Esophagus muscularis mucosa (tissue), 4 donors: ENCODE measurements around the gene PRR20G. TPM values are rescaled to one million over a fixed set of nuclear protein-coding genes. Genes with fewer than 3 reads are reported as not detected.
A peak's percentile ranks its signal among the peaks of the same experiment; 100 is the strongest.

ENCODE experiments used
- DNase-seq: peaks from one replicate; pipeline ENCODE4 v3.0.0-alpha.2; 2017; ENCODE audit errors: extremely low spot score
- H3K27ac ChIP-seq, 4 donors: fragments of 200-600 bp; sonication (generic); replicated peaks in 1 of 4; 1 replicate in 3 of 4; 2 replicates in 1 of 4; pipeline ENCODE4 v1.5.1; 2016 to 2019; ENCODE audit warnings: mild to moderate bottlenecking in 1 of 4
- H3K27me3 ChIP-seq, 4 donors: fragments of 200-600 bp; sonication (generic); one replicate each; pipeline versions ENCODE4 v1.5.1 to v1.6.0; 2016 to 2019
- H3K36me3 ChIP-seq, 4 donors: fragments of 200-600 bp; sonication (generic); one replicate each; pipeline ENCODE4 v1.5.1; 2016 to 2019
- H3K4me1 ChIP-seq, 4 donors: fragments of 200-600 bp; sonication (generic); one replicate each; pipeline ENCODE4 v1.5.1; 2016 to 2019
- H3K4me3 ChIP-seq, 4 donors: fragments of 200-600 bp; sonication (generic); 1 replicate in 2 of 4; 2 replicates in 2 of 4; pipeline ENCODE4 v1.5.1; 2016 to 2019; ENCODE audit warnings: mild to moderate bottlenecking in 4 of 4, moderate library complexity in 1 of 4
- H3K9me3 ChIP-seq, 4 donors: fragments of 200-600 bp; sonication (generic); 1 replicate in 3 of 4; 2 replicates in 1 of 4; pipeline ENCODE4 v1.5.1; 2016 to 2019
- EP300 ChIP-seq: sonication (generic); formaldehyde crosslinking; IDR thresholded peaks from one replicate; pipeline ENCODE4 v1.6.1; 2017; ENCODE audit warnings: antibody characterized with exemption
- POLR2A ChIP-seq: fragments of 450-650 bp; IDR thresholded peaks from one replicate; pipeline ENCODE4 v1.6.1; 2017; ENCODE audit warnings: antibody characterized with exemption, moderate library complexity, mild to moderate bottlenecking, low read depth
- POLR2AphosphoS5 ChIP-seq, 2 donors: sonication (generic); formaldehyde crosslinking; IDR thresholded peaks; one replicate each; pipeline ENCODE4 v1.6.1; 2017; ENCODE audit warnings: antibody characterized with exemption in 2 of 2
- WGBS: methylation state at CpG from one replicate; pipeline ENCODE4 v1.1.5; 2018; 5-methylcytosine and 5-hydroxymethylcytosine counted together
- intact Hi-C: fragments of 100-400 bp; cut with DNase I; formaldehyde crosslinking; loops from one replicate; pipeline ENCODE4 v1.15.1; 2023
- total RNA-seq, 4 donors: library from RNA; depleted of rRNA; stranded (reverse); fragments of >200 nt; gene quantifications; one replicate each; pipeline versions ENCODE4 v1.1.0 to v1.2.1, GENCODE V29; 2016
- TF ChIP-seq, protein P1 (sequence below), 3 experiments: fragments of 200-600 bp in 2 of 3; fragments of 450-650 bp in 1 of 3; sonication (generic) in 2 of 3; IDR thresholded peaks; one replicate each; pipeline ENCODE4 v1.5.1; 2017 to 2019; ENCODE audit warnings: antibody characterized with exemption in 3 of 3, mild to moderate bottlenecking in 2 of 3, moderate library complexity in 1 of 3

The PRR20G gene
- total RNA-seq, 4 donors from 2014 or later, result not detected

DNA sequence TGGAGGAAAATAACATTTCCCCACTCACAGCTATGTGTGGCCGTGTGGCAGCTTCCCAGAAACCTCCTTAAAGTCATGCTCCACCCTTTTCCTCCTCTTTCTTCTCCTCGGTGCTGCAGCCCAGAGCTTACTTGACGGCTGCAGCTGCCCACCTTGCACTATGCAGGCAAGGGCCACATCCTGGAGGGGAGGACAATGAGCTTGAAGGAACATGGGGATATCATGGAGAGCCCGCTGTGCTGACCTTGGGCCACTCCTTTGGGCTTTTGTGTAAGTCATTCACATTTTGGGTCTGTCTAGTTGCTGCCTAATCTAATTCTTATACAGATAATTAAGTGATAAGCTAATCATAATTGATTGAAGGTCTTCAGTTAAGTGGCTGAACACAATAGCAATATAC lies 28.0 kb downstream of the PRR20G start:
- H3K36me3 ChIP-seq, result no peaks in the 10 kb centered on the region
- TF ChIP-seq POLR2A, result no peak
- DNase-seq, result no peak
- no peak overlapping the region for H3K4me3 ChIP-seq
- H3K9me3 ChIP-seq, result no peaks in the 10 kb centered on the region
- H3K27ac ChIP-seq, result no peak overlapping the region
- 58% methylated on average over 4 of the region's 4 CpGs for WGBS
- peaks cover 0 to 29% (median 0%) of the 10 kb centered on the region in 4 donors for H3K27me3 ChIP-seq
- no peaks in the 10 kb centered on the region for H3K4me1 ChIP-seq
- intact Hi-C loops, result no loop called here

DNA sequence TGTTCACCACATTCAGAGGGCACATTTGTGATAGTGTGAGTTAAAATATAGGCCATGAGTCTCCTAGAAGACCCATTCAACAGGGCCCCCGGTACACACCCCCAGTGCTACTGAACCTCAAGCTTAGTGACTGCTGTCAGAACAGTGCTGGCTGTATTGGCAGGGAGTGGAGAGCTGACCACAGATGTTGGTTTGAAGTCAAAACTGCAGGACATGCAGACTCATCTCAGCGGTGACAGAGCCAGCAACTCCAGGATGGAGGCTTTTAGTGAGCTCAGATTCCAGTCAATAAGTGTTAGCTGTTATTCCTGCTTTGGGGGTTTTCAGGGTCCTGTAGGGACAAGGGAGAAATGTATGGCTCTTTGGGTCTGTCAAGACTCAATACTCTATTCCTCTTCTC lies 29.1 kb downstream of the PRR20G start:
- no peaks in the 10 kb centered on the region for H3K36me3 ChIP-seq

DNA sequence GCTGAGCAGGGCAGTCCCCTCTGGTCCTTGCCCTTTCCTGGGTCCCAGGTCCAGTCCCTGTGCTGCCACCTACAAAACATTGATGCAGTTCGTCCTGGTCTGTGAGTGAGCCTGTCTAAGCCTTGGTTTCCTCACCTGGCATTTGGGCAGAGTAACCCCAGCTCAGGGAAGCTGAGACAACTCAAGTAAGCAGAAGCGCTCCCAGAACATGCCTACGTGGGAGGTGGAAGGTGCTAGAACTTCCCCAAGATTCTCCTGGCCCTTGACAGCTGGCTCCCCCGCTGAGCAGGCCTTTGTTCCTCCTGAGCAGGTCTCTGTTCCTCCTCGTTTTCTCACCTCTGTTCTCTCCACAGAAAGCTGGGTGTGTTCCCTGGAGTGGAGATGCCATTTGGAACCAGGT lies 30.5 kb downstream of the PRR20G start:
- no peaks in the 10 kb centered on the region for H3K9me3 ChIP-seq
- no peak overlapping the region for H3K4me3 ChIP-seq
- TF ChIP-seq, protein P1, sequence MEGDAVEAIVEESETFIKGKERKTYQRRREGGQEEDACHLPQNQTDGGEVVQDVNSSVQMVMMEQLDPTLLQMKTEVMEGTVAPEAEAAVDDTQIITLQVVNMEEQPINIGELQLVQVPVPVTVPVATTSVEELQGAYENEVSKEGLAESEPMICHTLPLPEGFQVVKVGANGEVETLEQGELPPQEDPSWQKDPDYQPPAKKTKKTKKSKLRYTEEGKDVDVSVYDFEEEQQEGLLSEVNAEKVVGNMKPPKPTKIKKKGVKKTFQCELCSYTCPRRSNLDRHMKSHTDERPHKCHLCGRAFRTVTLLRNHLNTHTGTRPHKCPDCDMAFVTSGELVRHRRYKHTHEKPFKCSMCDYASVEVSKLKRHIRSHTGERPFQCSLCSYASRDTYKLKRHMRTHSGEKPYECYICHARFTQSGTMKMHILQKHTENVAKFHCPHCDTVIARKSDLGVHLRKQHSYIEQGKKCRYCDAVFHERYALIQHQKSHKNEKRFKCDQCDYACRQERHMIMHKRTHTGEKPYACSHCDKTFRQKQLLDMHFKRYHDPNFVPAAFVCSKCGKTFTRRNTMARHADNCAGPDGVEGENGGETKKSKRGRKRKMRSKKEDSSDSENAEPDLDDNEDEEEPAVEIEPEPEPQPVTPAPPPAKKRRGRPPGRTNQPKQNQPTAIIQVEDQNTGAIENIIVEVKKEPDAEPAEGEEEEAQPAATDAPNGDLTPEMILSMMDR (IDR thresholded peaks at IDR 0.05), result no peak
- TF ChIP-seq EP300, result no peak
- no peak for TF ChIP-seq POLR2A
- no peak for TF ChIP-seq POLR2AphosphoS5 (IDR thresholded peaks at IDR 0.05)
- H3K4me1 ChIP-seq, result peaks cover 0 to 3% (median 0%) of the 10 kb centered on the region in 4 donors
- no peak for DNase-seq
- intact Hi-C loops, result no loop called here
- WGBS, result 80% methylated on average over 5 of the region's 5 CpGs
- H3K27ac ChIP-seq, result no peak overlapping the region
- peaks cover 0 to 32% (median 0%) of the 10 kb centered on the region in 4 donors for H3K27me3 ChIP-seq
- no peaks in the 10 kb centered on the region for H3K36me3 ChIP-seq

More for the DNA sequence above, 29.1 kb downstream of the PRR20G start:
- intact Hi-C loops, result no loop called here
- Histone ChIP-seq H3K4me1 (no peaks in the 10 kb centered on the region), H3K9me3 (no peaks in the 10 kb centered on the region), H3K27ac (no peak overlapping the region), H3K4me3 (no peak overlapping the region), H3K27me3 (peaks cover 0 to 26% (median 0%) of the 10 kb centered on the region in 4 donors)
- DNase-seq, result no peak
- no peak for TF ChIP-seq POLR2A
- TF ChIP-seq POLR2AphosphoS5 (IDR thresholded peaks at IDR 0.05), result no peak
- TF ChIP-seq, protein P1 (IDR thresholded peaks at IDR 0.05), result no peak
- TF ChIP-seq EP300, result no peak
- WGBS, result 78% methylated on average over 2 of the region's 2 CpGs

DNA sequence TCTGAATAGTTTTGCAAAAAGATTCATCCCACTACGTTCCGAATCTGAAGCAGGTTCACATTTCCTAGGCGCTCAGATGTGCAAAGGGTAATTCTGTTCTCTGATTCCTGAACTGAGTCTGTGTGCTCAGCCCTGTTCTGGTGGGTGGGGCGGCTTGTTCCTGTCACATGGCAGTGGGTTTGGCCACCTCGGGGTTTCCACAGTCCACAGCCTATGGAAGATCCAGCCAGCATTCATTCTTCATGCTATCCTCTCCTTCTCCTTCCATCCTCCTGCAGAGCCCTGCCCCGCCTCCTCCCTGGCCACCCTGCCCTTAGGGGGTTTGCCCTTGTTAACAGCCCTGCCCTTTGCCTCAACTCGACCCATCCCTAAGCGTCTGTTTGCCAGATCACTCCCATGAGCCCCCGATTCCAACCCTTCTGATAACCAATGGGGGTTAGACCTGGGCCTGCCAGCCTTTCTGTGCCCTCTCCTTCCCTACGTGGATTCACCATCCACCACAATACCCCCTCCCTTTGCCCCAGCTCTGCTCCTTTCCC lies 31.0 kb downstream of the PRR20G start:
- 83% methylated on average over 10 of the region's 10 CpGs for WGBS
- TF ChIP-seq EP300 (no peak), POLR2A (no peak), POLR2AphosphoS5 (IDR thresholded peaks at IDR 0.05) (no peak)
- TF ChIP-seq, protein P1 (IDR thresholded peaks at IDR 0.05), result no peak
- intact Hi-C loops, result no loop called here
- Histone ChIP-seq H3K27me3 (peaks cover 0 to 32% (median 0%) of the 10 kb centered on the region in 4 donors), H3K9me3 (no peaks in the 10 kb centered on the region), H3K4me3 (no peak overlapping the region), H3K36me3 (no peaks in the 10 kb centered on the region), H3K4me1 (peaks cover 0 to 3% (median 0%) of the 10 kb centered on the region in 4 donors), H3K27ac (no peak overlapping the region)
- DNase-seq, result peak; percentile 82

DNA sequence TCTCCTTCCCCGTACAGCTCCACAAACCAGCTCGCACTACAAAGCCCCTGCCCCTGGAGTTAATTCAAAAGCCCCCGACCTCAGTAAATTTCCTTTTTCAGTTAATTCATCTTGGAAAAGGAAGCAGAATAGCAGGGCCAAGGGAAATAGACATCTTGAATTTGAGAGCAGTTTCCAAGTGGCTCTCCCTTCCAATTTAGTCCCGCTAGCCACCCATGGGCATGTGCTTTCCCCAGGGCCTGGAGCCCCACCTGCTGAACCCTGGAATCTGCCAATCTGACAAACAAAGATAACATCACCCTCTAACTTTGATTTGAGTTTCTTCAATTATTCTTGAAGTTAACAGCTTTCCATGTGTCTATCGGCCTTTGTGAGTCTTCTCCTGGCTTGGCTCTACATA lies 31.7 kb downstream of the PRR20G start:
- intact Hi-C loops, result no loop called here
- peaks cover 0 to 32% (median 0%) of the 10 kb centered on the region in 4 donors for H3K27me3 ChIP-seq
- WGBS, result 85% methylated on average over 5 of the region's 5 CpGs

More for the DNA sequence above, 31.7 kb downstream of the PRR20G start:
- no peak overlapping the region for H3K4me3 ChIP-seq
- TF ChIP-seq POLR2A, result no peak
- TF ChIP-seq, protein P1 (IDR thresholded peaks at IDR 0.05), result no peak
- TF ChIP-seq EP300, result no peak
- TF ChIP-seq POLR2AphosphoS5 (IDR thresholded peaks at IDR 0.05), result no peak
- peak; percentile 78 for DNase-seq
- H3K27ac ChIP-seq, result no peak overlapping the region
- no peaks in the 10 kb centered on the region for H3K9me3 ChIP-seq
- no peaks in the 10 kb centered on the region for H3K36me3 ChIP-seq
- peaks cover 0 to 3% (median 0%) of the 10 kb centered on the region in 4 donors for H3K4me1 ChIP-seq
